Epithelial cell of esophagus (primary cell): ENCODE data around the gene NLGN1.
A peak's percentile ranks its signal among the peaks of the same experiment; 100 is the strongest.

Experiments used
- DNase-seq: peaks from one replicate; pipeline ENCODE4 v3.0.0; 2010; ENCODE audit warnings: low read depth
- H3K4me3 ChIP-seq: 2 replicates; pipeline ENCODE4 v1.5.1; 2011; ENCODE audit warnings: mild to moderate bottlenecking, low read length, control low read depth
- CTCF ChIP-seq: IDR thresholded peaks from 2 replicates; pipeline ENCODE4 v1.5.1; 2011; ENCODE audit warnings: low read depth, mild to moderate bottlenecking, low read length, control low read depth, inconsistent platforms; ENCODE audit not compliant: insufficient read depth; ENCODE audit errors: missing control alignments

The NLGN1 gene

GRCh38 chr3:174308736-174309135 lies 911.2 kb downstream of the NLGN1 start:
- DNase-seq: no peak
- no peak overlapping the region for H3K4me3 ChIP-seq
- TF ChIP-seq CTCF: no peak

- TF ChIP-seq CTCF: no peak
- no peak for DNase-seq
- H3K4me3 ChIP-seq: no peak overlapping the region
Observed at GRCh38 chr3:174310475-174310983, 913.0 kb downstream of the NLGN1 start.

- no peak for TF ChIP-seq CTCF
- no peak for DNase-seq
- no peak overlapping the region for H3K4me3 ChIP-seq
Observed at GRCh38 chr3:174315225-174315624, 917.7 kb downstream of the NLGN1 start.

- no peak for DNase-seq
- TF ChIP-seq CTCF: no peak
- no peak overlapping the region for H3K4me3 ChIP-seq
Observed at GRCh38 chr3:174317005-174317404, 919.5 kb downstream of the NLGN1 start.

- no peak overlapping the region for H3K4me3 ChIP-seq
- no peak for TF ChIP-seq CTCF
- DNase-seq: peak; percentile 13
Observed at GRCh38 chr3:174318181-174318580, 920.6 kb downstream of the NLGN1 start.

- DNase-seq: no peak
- no peak for TF ChIP-seq CTCF
- H3K4me3 ChIP-seq: no peak overlapping the region
Observed at GRCh38 chr3:174321548-174321947, 924.0 kb downstream of the NLGN1 start.

GRCh38 chr3:174322789-174323188 lies 925.2 kb downstream of the NLGN1 start:
- TF ChIP-seq CTCF: no peak
- no peak overlapping the region for H3K4me3 ChIP-seq
- DNase-seq: no peak
